ENCODE results near the gene SIRT4.

SIRT4 gene

GRCh38 chr12:120353556-120354317, 51.6 kb downstream of the SIRT4 start:
- peaks cover 9% of the 10 kb centered on the region for H3K4me1 ChIP-seq (ENCODE audit: control insufficient read depth, insufficient read depth, low read length, poor library complexity, severe bottlenecking)
- 92 to 93% methylated on average over 3 to 4 of the region's 4 CpGs for WGBS, 2 experiments (ENCODE audit: insufficient coverage in 2 of 2)
- H3K36me3 ChIP-seq (ENCODE audit: control insufficient read depth, insufficient read depth, low read length), result peaks cover 63% of the 10 kb centered on the region
- H3K4me3 ChIP-seq (ENCODE audit: extremely low read depth, insufficient read depth, low read length, poor library complexity, severe bottlenecking), result no peak overlapping the region
- no peaks in the 10 kb centered on the region for H3K9me3 ChIP-seq (ENCODE audit: control insufficient read depth, low read length)
- no peak overlapping the region for H3K27ac ChIP-seq (ENCODE audit: low read depth, low read length, severe bottlenecking)

DNA sequence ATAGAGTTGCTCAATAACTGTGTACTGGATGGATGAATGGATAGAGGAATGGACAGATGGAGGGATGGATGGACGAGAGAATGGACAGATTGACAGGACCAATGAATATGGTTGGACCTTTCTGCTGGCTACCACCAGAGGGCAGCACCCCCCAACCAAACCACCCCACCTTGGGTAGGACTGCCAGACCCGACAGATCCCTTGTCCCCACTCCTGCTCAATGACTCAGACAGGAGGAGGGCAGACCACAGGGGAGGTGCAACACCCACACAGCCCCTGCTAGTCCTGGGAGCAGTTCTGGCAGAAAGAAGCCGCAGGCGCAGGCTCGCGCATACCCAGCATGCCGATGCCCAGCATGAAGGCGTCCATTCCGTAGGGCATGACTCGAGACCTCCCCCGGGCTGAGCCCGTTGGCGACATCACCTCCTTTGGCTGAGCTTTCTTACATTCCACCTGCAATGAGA, 54.5 kb downstream of the SIRT4 start:
- WGBS, 2 experiments (ENCODE audit: insufficient coverage in 2 of 2), result 44 to 48% methylated on average over 11 to 12 of the region's 13 CpGs
- Histone ChIP-seq H3K4me1 (ENCODE audit: control insufficient read depth, insufficient read depth, low read length, poor library complexity, severe bottlenecking) (peaks cover 23% of the 10 kb centered on the region), H3K27ac (ENCODE audit: low read depth, low read length, severe bottlenecking) (peak overlapping the region; percentile 78), H3K4me3 (ENCODE audit: extremely low read depth, insufficient read depth, low read length, poor library complexity, severe bottlenecking) (no peak overlapping the region), H3K36me3 (ENCODE audit: control insufficient read depth, insufficient read depth, low read length) (peaks cover 62% of the 10 kb centered on the region), H3K9me3 (ENCODE audit: control insufficient read depth, low read length) (no peaks in the 10 kb centered on the region)

- no peaks in the 10 kb centered on the region for H3K9me3 ChIP-seq (ENCODE audit: control insufficient read depth, low read length)
- 83% methylated on average over 2 of the region's 5 CpGs; no CpG with 5 or more reads in 1 of the 2 experiments for WGBS, 2 experiments (ENCODE audit: insufficient coverage in 2 of 2)
- peaks cover 62% of the 10 kb centered on the region for H3K36me3 ChIP-seq (ENCODE audit: control insufficient read depth, insufficient read depth, low read length)
- no peak overlapping the region for H3K4me3 ChIP-seq (ENCODE audit: extremely low read depth, insufficient read depth, low read length, poor library complexity, severe bottlenecking)
- H3K4me1 ChIP-seq (ENCODE audit: control insufficient read depth, insufficient read depth, low read length, poor library complexity, severe bottlenecking), result peaks cover 26% of the 10 kb centered on the region
- peak overlapping the region; percentile 78 for H3K27ac ChIP-seq (ENCODE audit: low read depth, low read length, severe bottlenecking)
These were observed 55.0 kb downstream of the SIRT4 start for GRCh38 chr12:120357104-120357503.

DNA sequence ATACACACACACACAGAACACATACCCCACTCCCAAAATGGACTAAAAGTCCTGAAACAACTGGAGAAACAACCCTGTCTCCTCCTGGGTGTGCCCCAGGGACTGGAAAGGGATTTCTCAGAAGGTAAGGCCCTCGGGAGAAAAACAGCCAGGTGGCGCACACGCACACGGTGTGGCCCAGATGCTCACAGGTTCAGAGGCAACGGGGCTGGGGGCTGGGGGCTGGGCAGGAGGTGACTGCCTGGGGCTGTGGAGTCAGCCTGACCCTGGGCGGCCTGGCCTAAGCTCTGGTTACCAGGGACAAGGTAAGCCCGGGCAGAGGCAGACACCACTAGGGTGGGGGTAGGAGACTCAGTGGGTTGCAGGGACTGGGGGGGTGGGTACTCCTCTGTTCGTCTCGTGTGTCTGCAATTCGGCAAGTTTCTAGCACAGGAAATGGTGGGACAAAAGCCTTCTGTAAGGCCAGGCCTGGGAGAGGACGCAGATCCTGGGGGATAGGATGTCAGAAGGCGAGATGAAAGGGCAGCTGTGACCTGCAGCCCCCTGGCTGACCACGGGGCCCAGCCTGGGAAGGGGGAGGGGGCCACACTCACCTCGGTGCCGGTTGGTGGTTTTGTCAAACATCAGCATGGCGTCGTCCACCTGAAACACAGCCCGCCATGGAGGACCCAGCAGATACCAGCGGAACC, 56.4 kb downstream of the SIRT4 start:
- Histone ChIP-seq H3K9me3 (ENCODE audit: control insufficient read depth, low read length) (no peaks in the 10 kb centered on the region), H3K4me1 (ENCODE audit: control insufficient read depth, insufficient read depth, low read length, poor library complexity, severe bottlenecking) (peaks cover 38% of the 10 kb centered on the region), H3K36me3 (ENCODE audit: control insufficient read depth, insufficient read depth, low read length) (peaks cover 70% of the 10 kb centered on the region), H3K4me3 (ENCODE audit: extremely low read depth, insufficient read depth, low read length, poor library complexity, severe bottlenecking) (no peak overlapping the region), H3K27ac (ENCODE audit: low read depth, low read length, severe bottlenecking) (peak overlapping the region; percentile 57)
- WGBS, 2 experiments (ENCODE audit: insufficient coverage in 2 of 2), result 60 to 74% methylated on average over 15 to 18 of the region's 19 CpGs

DNA sequence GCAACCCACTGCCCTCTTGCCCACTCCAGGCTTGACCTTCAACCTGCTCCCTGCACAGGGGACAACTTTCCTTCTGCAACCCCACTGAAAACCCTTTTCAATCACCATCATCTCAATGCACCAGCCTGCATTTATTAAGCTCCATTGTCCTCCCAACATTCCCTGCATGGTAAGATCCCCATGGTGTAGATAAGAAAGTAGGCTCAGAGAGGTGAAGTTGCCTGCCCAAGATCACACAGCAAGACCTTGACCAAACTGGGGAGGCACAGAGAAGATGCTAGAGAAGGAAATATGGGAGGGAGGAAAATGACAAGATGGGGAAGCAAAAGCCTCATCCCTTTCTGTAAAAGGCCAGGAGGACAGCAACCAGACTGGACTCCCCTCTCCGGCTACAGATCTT, 57.0 kb downstream of the SIRT4 start:
- WGBS, 2 experiments (ENCODE audit: insufficient coverage in 2 of 2), result 100% methylated on average over 1 of the region's 1 CpG; no CpG with 5 or more reads in 1 of the 2 experiments
- Histone ChIP-seq H3K9me3 (ENCODE audit: control insufficient read depth, low read length) (no peaks in the 10 kb centered on the region), H3K27ac (ENCODE audit: low read depth, low read length, severe bottlenecking) (peak overlapping the region; percentile 57), H3K4me1 (ENCODE audit: control insufficient read depth, insufficient read depth, low read length, poor library complexity, severe bottlenecking) (peaks cover 38% of the 10 kb centered on the region), H3K36me3 (ENCODE audit: control insufficient read depth, insufficient read depth, low read length) (peaks cover 69% of the 10 kb centered on the region), H3K4me3 (ENCODE audit: extremely low read depth, insufficient read depth, low read length, poor library complexity, severe bottlenecking) (no peak overlapping the region)

DNA sequence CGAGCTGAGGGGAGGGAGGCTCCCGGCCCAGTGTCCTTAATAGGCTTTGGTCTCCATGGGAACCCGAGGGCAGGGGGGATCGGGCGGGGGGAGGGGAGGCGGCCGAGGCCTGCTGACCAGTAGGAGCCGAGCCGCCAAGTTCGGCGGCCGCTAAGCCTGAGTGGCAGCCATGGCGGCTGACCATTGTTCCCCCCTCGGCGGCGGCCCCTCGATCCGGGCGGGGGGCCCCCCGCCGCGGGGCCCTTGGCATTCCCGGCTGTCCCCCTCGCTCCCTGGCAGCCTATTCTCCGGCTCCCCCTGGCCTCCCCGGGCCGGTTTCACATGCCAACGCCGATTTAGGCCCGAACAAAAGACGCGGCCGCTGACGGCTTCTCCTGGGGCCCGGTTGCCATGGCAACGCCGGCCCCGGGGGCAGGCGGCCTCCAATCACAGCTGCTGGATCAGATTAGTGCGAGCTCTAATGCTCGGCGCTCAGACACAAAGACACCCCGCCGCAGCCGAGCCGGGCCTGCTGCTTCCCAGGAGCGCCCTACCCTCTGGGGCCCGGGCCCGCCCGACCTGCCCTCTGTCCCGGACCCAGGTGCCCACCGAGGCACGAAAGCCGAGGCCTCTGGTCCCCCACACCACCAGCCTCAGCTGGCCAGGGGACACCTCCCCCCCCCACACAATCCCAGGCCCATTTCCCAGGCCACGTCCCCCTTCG, 59.5 kb downstream of the SIRT4 start:
- Histone ChIP-seq H3K9me3 (ENCODE audit: control insufficient read depth, low read length) (no peaks in the 10 kb centered on the region), H3K27ac (ENCODE audit: low read depth, low read length, severe bottlenecking) (peak overlapping the region; percentile 95), H3K4me1 (ENCODE audit: control insufficient read depth, insufficient read depth, low read length, poor library complexity, severe bottlenecking) (peaks cover 39% of the 10 kb centered on the region), H3K36me3 (ENCODE audit: control insufficient read depth, insufficient read depth, low read length) (peaks cover 68% of the 10 kb centered on the region), H3K4me3 (ENCODE audit: extremely low read depth, insufficient read depth, low read length, poor library complexity, severe bottlenecking) (peak overlapping the region; percentile 31)
- WGBS, 2 experiments (ENCODE audit: insufficient coverage in 2 of 2), result 1 to 4% methylated on average over 41 to 42 of the region's 56 CpGs
